GM21786 (cell line): ENCODE results near the gene ADCY2.

ENCODE experiments used
- ATAC-seq: cut with Tn5 transposase; IDR thresholded peaks from one replicate; pipeline ENCODE4 v1.9.1; 2021; ENCODE audit not compliant: unreplicated experiment

The ADCY2 gene

DNA sequence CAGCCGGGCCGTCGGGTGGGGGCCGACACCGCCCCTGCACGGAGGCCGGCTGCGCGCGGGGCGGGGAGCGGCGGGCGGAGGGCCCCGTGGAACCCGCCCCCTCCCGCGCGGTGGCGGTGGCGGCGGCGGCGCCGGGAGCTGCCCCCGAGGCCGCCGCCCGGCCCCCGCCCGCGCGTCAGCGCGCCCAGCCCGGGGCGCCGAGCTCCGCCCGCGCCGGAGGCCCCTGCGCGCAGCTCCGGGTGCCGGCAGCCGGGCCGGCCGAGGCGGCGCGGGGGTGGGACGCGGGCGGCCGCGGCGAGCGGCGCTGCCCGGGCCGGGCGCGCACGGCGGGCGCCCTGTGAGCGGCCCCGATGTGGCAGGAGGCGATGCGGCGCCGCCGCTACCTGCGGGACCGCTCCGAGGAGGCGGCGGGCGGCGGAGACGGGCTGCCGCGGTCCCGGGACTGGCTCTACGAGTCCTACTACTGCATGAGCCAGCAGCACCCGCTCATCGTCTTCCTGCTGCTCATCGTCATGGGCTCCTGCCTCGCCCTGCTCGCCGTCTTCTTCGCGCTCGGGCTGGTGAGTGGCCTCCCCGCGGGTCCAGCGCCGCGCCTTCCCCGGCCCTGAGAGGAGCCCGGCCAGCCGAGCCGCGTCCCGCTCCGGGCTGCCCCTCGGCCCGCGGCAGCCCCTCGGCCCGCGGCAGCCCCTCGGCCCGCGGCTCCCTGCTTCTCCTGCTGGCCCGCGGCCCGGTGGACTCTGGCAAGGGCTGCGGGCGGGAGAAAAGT, at the start of gene ADCY2:
Gene ADCY2 (plus strand): TSS at position 192 of the 766 bp plus-strand sequence. CDS start 159 bp downstream, at position 351.
- no peak for ATAC-seq

GRCh38 chr5:7347377-7347776, 48.6 kb upstream of the ADCY2 start:
- no peak for ATAC-seq

- ATAC-seq: no peak
Measured at GRCh38 chr5:7348168-7348854, 47.6 kb upstream of the ADCY2 start.

GRCh38 chr5:7361593-7361992, 34.3 kb upstream of the ADCY2 start:
- no peak for ATAC-seq

GRCh38 chr5:7363067-7363677, 32.8 kb upstream of the ADCY2 start:
- no peak for ATAC-seq

GRCh38 chr5:7364226-7364875, 31.6 kb upstream of the ADCY2 start:
- no peak for ATAC-seq

- ATAC-seq: no peak
Measured at GRCh38 chr5:7367780-7368179, 28.2 kb upstream of the ADCY2 start.

DNA sequence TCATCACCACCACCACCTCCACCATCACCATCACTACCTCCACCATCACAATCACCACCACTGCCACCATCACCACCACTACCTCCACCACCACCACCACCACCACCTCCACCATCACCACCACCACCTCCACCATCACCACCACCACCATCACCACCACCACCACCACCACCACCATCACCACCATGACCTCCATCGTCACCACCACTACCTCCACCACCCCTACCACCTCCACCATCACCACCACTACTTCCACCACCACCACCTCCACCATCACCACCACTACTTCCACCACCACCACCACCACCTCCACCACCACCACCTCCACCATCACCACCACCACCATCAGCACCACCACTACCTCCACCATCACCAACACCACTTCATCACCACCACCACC, 23.5 kb upstream of the ADCY2 start:
- ATAC-seq: no peak

DNA sequence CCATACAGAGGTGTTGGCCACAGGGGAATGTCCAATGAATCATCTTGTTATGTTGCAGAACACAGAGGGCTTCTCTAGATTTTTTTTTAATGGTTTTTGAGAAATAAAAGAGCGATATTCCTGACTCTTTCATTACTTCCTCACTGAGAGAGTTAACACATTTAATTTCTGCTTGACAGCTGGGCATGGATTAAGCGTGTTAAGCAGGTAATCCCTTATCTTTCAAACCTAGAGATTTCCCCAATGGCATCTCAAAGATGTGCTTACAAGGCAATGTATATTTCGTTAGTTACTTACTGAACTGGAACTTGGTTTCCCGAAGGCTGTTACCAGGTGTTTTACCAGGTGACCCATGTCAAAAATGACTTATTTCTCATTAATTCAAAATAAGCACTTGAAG, 21.8 kb upstream of the ADCY2 start:
- ATAC-seq: no peak

- ATAC-seq: no peak
Measured at GRCh38 chr5:7375457-7375856, 20.5 kb upstream of the ADCY2 start.

- no peak for ATAC-seq
Measured at GRCh38 chr5:7376871-7377270, 19.1 kb upstream of the ADCY2 start.

- ATAC-seq: no peak
Measured at GRCh38 chr5:7377761-7378160, 18.2 kb upstream of the ADCY2 start.

DNA sequence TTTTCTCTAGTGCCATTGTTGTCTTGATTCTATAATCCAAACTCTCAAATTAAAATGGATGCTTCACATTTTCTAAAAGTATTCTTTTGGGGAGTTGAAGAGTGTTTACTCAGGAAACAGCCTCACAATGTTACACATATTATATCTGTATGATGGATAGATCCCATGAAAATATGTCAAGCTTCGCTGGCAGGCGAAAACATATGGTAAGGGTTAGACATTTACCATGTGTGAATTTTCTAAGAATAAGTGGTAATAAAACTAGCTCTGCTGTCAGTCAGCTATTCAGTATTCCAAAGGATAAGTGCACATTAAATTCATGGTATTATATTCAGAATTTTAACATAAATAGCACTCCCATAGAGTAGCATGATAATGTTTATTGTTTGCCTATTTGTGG, 13.3 kb upstream of the ADCY2 start:
- ATAC-seq: no peak

GRCh38 chr5:7385681-7386080, 10.3 kb upstream of the ADCY2 start:
- ATAC-seq: no peak

DNA sequence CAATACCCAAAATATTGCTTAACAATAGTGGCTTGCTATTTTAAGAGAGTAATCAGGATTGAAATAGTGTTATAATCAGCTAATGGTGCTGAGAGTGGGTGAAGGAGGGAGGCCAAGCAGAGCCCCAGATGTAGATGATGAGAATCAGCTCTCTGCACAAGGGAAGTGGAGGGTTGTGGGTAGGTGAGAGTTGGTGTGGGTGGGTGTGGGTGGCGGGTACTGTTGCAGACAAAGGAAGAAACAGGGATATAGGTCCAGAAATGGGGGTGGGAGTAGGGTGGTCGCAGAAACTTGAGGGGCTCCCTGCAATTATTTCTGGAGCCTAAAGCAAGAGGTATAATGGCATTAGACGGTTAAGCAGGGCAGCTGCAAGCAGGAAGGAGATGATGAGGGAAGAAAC, 7.4 kb upstream of the ADCY2 start:
- no peak for ATAC-seq

DNA sequence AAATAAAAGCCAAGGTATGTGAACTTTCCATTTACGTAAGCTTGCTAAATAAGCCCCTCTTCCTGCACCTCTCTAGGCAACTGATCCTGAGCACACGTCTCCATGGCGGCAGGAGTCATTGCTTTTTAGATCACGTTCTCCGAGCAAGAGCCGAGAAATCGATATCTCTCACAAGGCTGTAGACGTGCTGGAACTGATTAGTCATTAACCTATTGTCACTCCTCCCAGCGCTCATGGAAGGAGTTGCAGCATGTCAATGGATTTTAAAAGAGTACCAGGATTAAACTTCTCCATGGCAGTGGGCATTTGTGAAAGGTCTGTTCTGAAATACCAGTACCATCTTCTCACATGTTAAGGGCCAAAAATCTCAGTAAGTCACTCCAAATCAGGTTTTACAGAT, 4.7 kb upstream of the ADCY2 start:
- no peak for ATAC-seq

GRCh38 chr5:7391814-7392692, 3.9 kb upstream of the ADCY2 start:
- no peak for ATAC-seq

DNA sequence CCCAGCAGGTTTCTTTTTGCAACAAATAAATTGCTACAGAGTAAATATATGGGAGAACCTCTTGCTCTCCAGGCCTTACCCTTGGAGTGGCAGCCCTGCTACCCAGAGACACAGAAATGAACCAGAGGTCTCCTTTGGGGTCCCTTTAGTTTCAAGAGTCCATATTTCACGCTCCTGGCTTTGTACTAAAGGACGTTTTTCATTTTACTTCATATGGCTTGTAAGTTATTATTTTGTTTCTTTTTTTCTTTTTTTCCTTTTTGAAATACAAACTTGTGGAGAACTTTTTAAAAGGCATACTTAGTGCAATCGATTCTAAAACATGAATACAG, 3.3 kb upstream of the ADCY2 start:
- ATAC-seq: no peak

DNA sequence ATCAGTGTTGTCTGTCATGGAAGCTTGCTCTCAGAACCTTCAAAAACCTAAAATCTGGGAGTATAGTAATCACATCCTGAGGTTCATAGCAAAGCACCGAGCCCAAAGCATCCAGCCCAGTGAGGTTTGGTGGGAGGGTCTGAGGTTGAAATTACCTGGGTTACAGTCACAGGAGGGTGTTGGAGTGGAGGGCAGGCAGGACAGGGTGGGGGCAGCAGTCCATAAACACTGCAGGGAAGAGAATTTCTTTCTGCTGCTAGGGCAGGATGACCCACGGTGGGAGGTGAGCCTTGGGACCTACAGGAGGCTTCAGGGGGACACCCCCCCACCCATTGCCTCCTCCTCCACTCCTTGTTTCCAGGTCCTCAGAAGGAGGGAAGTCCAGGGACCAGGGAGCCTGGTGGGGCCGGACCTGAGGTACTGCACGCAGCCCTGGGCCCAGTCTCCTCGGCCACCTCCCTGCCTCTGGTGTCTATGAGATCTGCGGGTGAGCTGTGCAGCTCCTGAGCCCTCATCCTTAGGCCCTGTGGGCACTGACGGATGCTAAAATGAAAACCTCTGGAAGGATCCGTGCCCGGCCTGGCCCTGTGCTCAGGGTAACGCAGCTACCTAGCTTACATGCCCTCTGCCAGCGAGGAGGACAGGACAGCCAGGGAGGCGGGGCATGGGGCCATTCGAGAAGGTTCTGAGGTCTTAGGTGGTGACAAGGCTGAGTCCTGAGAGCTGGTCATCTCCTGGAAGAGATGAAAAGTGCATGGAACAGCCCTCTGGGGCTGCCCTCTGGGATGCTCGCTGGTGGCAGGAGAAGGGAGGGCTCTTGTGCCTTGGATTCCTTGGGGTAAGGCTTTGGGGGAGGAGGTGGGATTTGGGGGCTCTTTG, 1.8 kb upstream of the ADCY2 start:
- no peak for ATAC-seq

- ATAC-seq: no peak
Measured at GRCh38 chr5:7394889-7395431, 978 bp upstream of the ADCY2 start.
